ENCODE data around the gene FOXD1.
A peak's percentile ranks its signal among the peaks of the same experiment; 100 is the strongest.
"Not testable (repeated sequence)": the region's sequence is repeated elsewhere in the genome, so short reads cannot be mapped to it uniquely, and the experiment has no call there.

The FOXD1 gene

DNA sequence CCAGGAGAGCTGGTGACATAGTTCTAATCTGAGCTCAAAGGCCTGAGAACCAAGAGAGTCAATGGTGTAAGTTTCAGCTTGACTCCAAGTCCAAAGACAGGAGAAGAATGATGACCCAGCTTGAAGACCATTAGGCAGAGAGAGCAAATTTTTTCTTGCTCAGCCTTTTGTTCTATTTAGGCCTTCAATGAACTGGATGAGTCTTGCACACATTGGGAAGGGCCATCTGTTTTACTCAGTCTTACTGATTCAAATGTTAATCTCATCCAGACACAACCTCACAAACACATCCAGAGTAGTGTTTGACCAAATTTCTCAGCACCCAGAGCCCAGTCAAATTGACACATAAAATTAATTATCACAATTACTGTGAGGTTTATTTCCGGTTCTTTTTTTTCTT, 42.6 kb upstream of the FOXD1 start:
- no peak overlapping the region for H3K4me3 ChIP-seq (ENCODE audit: low read depth, low read length)
- DNase-seq (ENCODE audit: low read depth), result no peak
- TF ChIP-seq, protein P1, sequence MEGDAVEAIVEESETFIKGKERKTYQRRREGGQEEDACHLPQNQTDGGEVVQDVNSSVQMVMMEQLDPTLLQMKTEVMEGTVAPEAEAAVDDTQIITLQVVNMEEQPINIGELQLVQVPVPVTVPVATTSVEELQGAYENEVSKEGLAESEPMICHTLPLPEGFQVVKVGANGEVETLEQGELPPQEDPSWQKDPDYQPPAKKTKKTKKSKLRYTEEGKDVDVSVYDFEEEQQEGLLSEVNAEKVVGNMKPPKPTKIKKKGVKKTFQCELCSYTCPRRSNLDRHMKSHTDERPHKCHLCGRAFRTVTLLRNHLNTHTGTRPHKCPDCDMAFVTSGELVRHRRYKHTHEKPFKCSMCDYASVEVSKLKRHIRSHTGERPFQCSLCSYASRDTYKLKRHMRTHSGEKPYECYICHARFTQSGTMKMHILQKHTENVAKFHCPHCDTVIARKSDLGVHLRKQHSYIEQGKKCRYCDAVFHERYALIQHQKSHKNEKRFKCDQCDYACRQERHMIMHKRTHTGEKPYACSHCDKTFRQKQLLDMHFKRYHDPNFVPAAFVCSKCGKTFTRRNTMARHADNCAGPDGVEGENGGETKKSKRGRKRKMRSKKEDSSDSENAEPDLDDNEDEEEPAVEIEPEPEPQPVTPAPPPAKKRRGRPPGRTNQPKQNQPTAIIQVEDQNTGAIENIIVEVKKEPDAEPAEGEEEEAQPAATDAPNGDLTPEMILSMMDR (IDR thresholded peaks at IDR 0.05; ENCODE audit: control insufficient read depth, extremely low read depth, insufficient read depth), result no peak

DNA sequence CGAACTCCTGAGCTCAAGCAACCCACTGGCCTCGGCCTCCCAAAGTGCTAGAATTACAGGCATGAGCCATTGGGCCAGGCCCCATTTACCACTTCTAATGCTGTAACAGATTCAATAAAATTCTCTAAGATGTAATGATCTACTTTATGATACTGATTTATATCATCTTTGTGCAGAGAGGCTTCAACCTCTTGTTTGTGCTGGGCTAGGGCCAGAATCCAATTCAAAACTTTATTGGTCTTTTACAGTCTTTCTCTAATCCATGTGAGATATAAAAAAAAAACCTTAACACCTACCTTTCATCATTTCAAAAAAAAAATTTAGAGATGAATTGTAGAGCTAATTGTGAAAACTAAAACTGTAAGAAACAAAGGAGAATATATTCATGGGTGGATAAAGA, 41.5 kb upstream of the FOXD1 start:
- TF ChIP-seq, protein P1 (IDR thresholded peaks at IDR 0.05; ENCODE audit: control insufficient read depth, extremely low read depth, insufficient read depth), result no peak
- DNase-seq (ENCODE audit: low read depth), result peak; percentile 56
- H3K4me3 ChIP-seq (ENCODE audit: low read depth, low read length), result no peak overlapping the region

DNA sequence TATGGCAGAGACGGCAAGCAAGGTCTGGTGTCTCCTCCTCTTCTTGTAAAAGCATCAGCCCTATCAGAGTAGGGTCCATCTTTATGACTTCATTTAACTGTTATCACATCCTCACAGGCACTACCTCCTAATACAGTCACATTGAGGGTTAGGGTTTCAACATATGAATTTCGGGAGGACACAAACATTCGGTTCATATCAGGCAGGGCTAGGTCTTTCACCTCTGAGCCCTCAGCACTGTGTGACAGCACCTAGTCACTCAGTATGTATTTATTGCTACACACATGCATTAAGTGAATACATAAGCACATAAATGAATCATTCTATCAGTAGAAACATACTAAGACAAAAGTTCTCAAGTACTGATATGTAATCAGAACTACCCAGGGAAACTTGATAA, 40.2 kb upstream of the FOXD1 start:
- H3K4me3 ChIP-seq (ENCODE audit: low read depth, low read length), result no peak overlapping the region
- DNase-seq (ENCODE audit: low read depth), result no peak
- TF ChIP-seq, protein P1 (IDR thresholded peaks at IDR 0.05; ENCODE audit: control insufficient read depth, extremely low read depth, insufficient read depth), result no peak

DNA sequence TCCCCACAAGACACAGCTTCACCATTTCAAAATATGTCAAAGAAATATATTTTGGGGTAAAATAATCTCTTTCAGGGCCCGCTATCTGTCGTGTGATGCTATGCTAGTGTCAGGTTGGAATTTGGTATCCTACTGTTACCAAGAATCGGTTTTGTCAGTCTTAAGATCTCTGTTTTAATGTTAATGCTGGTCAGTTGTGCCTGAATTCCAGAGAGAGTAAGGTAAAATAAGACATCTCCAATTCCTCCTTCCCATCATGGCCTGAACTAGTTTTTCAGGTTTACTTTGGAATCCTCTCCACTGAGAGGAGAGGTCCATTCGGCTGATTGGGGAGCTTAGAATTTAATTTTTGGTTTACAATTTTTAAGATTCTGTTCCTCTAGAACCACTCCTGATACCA, 39.2 kb upstream of the FOXD1 start:
- no peak for DNase-seq (ENCODE audit: low read depth)
- TF ChIP-seq, protein P1 (IDR thresholded peaks at IDR 0.05; ENCODE audit: control insufficient read depth, extremely low read depth, insufficient read depth), result no peak
- H3K4me3 ChIP-seq (ENCODE audit: low read depth, low read length), result no peak overlapping the region

DNA sequence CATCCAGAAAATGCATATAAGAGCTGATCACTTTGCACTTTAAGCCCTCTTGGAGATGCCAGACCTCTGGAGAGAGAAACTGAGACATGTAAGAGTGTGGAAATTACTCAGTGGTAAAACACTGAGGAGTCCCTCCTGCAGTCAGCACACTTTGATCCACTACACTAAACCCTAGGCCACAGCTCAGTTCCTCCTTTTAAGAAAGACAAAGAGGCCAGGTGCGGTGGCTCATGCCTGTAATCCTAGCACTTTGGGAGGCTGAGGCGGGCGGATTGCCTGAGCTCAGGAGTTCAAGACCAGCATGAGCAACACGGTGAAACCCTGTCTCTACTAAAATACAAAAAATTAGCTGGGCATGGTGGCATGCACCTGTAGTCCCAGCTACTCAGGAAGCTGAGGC, 38.7 kb upstream of the FOXD1 start:
- not testable (repeated sequence) for H3K4me3 ChIP-seq (ENCODE audit: low read depth, low read length); DNase-seq (ENCODE audit: low read depth)

DNA sequence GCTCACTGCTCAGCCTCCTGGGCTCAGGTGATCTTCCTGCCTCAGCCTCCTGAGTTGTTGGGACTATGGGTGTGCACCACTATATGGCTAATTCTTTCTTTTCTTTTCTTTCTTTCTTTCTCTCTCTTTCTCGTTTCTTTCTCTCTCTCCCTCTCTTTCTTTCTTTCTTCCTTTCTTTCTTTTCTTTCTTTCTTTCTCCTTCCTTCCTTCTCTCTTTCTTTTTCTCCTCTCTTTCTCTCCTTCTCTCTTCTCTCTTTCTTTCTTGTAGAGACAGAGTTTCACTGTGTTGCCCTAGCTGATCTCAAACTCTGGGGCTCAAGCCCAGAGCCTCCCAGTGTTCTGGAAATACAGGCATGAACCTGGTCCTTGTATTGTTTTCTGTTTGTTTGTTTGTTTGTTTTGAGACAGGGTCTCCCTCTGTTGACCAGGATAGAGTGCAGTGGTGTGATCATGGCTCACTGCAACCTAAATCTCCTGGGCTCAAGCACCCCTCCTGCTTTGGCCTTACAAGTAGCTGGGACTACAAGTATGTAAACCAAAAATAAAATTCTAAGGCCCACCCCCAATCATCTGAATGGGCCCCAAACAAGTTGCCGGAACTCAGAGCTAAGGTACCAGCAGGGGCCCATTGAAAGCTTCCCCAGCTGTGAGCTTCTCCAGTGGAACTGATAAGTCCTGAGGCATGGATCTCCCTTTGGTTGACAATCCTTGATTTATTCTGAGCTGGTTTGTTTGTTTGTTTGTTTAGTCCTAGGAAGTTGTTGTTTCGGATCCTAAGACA, 37.7 kb upstream of the FOXD1 start:
- DNase-seq (ENCODE audit: low read depth), result no peak
- TF ChIP-seq, protein P1 (IDR thresholded peaks at IDR 0.05; ENCODE audit: control insufficient read depth, extremely low read depth, insufficient read depth), result no peak
- H3K4me3 ChIP-seq (ENCODE audit: low read depth, low read length), result no peak overlapping the region

DNA sequence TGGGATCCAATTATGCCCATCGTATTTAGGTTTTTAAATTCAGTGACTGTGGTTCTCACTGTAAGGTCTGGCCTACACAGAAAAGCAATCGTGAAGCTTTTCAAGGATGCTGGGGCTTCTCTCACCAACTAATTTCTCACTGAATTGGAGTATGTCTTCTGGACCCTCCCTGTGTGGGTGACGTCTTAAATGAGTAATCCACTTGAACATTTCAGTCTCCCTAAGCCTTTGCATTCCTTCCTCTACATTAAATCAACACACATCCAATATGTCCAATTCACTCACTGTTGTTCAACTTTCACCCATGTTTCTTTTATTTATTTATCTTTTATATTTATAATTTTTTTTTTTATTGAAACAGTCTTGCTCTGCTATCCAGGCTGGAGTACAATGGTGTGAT, 37.1 kb upstream of the FOXD1 start:
- no peak for DNase-seq (ENCODE audit: low read depth)
- TF ChIP-seq, protein P1 (IDR thresholded peaks at IDR 0.05; ENCODE audit: control insufficient read depth, extremely low read depth, insufficient read depth), result no peak
- no peak overlapping the region for H3K4me3 ChIP-seq (ENCODE audit: low read depth, low read length)

All from LNCaP clone FGC (cell line).